ENCODE results near the gene GABBR2.

GABBR2 gene

DNA sequence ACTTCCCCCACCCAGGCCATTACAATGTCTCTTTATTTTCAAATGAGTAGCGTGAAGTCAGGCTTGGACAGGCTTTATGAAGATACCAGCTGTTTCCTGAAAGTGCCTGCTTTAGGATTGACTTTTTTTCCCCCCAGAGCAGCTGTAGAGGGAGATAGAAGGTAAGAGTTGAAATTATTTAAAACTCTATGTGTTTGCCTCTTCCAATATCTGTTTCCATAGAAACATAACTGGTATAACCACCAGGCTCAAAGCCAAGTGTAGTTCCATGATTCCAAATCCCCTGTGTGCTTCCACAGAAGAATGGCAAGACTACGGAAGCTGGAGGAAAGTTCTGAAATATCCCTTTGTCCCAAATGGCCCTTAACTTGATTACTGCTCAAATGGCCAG, 365.9 kb downstream of the GABBR2 start:
- DNase-seq (ENCODE audit: low spot score): no peak

DNA sequence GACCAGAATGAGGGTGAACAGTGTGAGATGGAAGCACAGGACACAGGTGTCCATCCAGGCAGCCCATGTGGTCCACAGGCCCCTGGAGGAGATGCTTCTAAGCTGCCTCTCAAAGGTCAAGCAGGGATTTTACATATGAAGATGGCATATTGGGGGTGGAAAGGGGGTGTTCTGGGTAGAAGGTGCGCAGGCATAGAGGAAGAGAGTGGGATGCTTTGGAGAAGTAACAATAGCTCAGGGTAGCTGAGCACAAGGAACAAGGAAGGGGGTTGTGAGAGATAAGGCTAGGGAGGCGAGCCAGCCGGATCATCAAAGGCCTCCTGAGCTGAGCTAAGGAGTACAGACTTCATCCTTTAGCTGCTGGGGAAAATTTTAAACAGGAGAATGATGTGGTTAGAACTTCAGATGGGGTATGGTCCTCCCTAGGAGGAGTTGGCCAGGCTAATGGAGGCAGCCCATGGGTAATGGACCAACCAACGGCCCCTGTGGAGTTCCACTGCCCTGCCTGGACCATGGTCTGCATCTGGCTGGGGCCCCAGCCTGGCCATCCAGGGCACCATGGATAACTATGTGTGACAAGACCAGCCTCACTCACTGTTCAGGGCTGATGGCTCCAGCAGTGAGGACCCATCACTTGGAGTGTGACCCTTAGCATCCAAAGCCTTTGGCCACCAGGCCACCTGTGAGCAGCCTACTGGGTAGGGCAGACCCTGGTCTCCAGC, 366.5 kb downstream of the GABBR2 start:
- DNase-seq (ENCODE audit: low spot score): no peak

DNA sequence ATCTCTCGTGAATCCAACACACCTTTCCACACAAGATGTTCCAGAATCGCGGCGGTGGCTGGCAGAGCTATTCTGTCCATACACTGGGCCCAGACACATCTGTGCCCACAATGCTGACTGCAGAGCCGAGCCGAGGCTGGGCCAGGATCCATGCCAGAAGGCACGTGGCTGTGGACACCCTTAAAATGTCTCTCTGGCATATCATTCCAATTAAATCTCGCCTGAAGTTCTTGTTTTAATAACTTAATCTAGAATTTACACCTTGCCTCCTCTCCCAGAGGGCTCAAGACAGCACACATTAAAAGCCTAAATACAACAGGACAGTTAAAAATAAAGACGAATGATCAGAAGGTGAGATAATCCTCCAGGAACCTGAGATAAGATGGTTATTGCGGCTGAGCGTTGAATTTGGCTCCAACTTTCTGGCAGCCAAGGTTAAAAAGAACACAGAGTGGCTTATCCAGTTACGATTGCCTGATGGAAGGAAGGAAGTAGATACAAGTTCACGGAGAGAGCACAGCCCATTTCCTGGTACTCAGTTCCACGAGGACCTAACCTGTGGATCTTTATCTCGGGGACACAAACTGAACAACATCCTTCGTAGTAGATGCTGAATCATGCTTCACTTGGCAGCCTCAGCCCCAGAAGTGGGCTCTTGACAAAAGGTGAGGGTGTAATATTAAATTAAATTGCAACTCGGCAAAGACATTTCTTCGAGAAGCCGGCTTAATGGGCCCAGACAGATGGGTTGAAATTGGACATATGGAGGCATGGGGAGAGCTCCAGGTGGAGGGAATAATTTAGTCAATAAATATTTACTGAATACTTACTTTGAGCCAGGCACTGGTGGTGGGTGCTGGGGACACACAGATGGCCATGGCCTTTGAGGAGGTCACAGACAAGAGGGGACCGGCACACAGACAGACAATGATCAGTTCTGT, 367.3 kb downstream of the GABBR2 start:
- no peak for DNase-seq (ENCODE audit: low spot score)

DNA sequence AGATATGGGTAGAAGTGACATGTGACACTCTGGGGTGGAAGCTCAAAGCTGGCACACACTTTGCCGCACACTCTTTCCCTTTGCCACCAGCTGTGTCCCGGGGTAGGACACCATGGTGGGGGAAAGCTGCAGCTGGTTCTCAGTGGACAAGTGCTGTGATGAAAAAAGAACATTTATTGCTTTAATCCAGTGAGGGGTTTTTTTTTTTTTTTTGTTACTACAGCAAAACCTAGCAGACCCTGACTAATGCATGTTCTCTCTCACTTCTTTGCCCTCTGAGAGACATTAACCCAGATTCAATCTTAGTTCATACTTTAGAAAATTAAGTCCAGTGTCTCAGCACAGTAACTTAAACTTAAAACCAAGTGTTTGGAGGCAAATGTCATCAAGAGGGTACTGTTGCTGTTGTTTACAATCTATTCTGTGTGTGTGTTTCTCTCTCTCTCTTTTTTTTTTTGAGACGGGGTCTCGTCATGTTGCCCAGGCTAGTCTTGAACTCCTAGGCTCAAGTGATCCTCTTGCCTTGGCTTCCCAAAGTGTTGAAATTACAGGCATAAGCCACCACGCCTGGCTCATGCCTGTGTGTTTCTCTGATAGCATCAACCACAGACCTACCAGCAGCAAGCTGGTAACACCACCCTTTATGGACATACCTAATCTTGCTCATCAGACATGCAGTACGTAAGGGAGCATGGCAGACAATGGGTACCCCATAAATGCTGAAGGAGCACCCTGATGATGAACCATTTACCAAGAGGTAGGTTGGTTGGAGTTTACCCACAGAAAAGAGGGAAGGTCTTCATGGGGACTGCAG, 368.5 kb downstream of the GABBR2 start:
- no peak for DNase-seq (ENCODE audit: low spot score)

DNA sequence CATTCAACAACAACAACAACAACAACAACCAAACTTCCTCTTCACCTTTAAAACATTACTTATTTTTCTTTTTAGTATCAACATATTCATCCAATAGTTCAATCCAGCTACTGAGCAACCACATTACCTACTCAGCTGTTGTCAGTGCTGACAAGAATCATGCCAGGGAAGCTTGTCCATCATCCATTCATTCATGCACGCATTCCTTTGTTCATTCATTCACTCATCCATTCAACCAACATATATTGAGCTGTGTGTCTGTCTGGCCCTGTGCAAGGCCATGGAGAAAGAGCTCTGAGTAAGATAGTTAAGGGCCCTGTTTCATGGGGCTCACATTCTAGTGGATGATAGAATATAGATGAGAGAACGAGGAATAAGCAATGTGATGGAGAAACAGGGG, 373.1 kb downstream of the GABBR2 start:
- no peak for DNase-seq (ENCODE audit: low spot score)

DNA sequence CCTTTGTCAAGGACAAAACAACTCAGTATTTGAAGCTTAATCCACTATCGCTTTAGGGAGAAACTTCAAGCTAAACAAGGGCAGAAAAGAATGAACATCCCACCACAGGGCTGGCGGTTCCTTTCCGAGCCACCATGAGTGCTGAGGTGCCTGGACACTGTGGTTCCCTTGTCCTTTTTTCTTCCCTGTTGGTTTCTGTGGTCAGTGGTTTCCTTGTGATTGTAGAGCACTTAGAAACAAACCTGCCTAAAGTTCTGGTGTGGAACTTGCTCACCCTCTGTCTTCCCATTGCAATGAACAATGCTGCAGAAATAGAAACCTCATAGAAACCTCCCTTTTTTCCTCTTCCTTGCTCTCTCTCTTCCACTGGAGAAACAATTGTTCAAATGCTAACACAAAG, 373.9 kb downstream of the GABBR2 start:
- no peak for DNase-seq (ENCODE audit: low spot score)

DNA sequence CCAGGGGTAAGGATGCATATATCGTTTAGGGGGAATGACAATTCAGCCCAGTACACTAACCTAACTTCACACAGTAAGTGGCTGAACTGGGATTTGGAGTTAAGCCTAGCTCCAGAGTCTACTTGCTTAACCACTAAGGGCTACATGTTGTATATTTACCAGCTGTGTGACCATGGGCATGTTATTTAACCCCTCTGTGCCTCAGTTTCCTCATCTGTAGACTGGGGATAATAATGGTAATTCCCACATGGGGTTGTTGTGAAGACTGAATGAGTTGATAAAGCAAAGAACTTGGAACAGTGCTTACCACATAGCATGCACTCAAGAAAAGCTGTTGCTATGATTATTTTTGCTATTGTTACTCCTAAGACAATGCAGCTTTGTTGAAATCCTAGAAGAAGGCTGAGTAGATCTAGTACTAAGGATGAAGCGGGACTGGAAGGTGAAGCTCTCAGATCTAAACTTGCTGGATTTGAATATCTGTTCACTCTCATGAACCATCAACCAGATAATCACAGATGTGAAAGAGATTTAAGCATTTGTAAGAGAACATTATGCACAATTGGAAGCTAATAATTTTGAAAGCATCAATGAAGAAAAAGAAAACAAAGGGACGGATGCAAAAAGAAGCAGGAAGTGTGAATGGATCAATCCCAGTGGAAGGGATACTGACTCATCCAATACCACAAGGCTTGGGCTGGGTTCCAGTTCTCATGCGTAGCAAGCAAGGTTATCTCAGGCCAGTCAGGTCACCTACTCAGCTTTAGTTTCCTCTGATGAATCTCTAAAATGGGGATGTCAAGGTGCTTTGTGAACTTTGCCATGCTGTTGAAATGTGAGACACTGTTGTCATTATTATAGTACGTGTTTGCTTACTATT, 374.8 kb downstream of the GABBR2 start:
- DNase-seq (ENCODE audit: low spot score): no peak

DNA sequence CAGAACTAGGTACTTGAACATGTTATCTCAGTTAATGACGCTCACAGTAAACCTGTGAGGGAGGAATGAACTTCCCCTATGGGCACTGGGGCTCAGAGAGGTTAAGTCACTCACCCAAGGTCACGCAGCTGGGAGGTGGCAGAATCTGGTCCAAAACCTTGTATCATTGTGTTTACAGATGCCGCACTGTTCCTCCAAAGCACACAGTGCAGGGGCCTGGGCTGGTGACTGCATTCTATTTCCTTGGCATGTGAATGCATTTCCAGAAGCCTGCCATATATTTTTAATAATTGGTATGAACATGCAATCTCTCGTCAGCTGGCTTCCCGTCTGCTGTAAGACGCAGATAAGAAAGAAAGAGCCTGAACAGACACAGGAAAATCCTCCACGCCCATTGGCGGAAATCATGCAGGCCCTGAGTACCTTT, 376.3 kb downstream of the GABBR2 start:
- no peak for DNase-seq (ENCODE audit: low spot score)

DNA sequence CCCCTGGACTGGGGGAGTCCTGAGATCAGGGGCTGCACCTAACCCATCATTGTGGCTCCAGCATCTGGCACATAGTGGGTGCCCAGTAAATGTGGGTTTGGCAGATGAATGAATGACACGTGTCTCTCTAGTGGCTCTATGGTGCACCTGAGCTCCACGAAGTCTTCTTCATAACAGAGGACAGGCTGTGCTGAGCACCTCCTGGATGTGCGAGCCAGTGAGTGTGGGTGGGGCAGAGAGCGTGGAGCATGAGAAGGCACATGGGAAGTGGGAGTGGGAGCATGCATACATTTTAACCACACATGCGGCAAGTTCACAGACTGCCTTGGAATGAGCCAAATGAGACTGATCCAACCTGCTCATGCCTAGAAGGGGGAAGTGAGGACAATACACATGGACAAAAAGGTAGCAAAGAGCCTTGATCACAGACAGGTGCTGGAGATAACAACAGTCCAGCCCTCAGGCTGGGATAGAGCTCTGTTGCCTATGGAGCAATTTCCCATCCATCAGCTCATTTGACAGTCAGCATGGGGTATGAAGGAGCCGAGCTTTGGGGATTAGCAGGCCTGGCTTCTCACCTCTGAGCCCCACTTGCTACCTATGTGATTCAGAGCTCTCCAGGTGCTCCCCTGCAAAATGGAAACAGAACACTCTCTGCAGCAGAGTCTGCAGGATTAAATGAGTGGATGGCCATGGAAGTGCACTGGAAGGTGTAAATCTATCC, 377.0 kb downstream of the GABBR2 start:
- no peak for DNase-seq (ENCODE audit: low spot score)

DNA sequence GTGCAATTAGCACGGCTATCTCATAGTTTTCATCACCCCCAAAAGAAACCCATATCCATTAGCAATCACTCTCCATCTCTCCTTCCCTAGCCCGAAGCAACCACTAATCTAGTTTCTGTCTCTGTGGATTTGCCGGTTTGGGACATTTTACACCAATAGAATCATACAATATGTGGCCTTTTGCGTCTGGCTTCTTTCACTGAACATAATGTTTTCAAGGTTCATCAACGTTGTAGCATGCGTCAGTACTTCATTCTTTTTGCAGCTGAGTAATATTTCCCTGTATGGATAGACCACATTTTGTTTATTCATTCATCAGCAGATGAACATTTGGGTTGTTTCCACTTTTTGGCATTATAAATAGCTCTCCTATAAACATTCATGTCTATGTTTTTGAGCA, 377.9 kb downstream of the GABBR2 start:
- no peak for DNase-seq (ENCODE audit: low spot score)

DNA sequence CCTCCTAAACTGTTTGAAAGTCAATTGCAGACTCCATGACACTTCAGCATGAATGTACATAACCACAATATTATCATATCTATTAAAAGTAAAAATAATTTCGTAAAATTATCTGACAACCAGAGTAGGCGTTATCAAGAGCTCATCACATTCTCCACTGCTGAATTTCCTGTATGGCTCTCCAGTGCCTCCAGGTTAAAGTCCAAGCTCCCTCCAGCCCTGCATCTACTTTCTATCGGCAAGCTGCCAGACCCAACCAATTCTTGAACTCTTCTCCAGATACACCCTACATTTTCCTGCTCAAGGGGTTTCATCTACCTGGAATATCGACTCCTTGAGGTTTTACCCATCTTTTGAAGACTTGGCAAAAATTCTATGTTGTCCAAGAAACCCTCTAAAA, 378.8 kb downstream of the GABBR2 start:
- DNase-seq (ENCODE audit: low spot score): no peak

DNA sequence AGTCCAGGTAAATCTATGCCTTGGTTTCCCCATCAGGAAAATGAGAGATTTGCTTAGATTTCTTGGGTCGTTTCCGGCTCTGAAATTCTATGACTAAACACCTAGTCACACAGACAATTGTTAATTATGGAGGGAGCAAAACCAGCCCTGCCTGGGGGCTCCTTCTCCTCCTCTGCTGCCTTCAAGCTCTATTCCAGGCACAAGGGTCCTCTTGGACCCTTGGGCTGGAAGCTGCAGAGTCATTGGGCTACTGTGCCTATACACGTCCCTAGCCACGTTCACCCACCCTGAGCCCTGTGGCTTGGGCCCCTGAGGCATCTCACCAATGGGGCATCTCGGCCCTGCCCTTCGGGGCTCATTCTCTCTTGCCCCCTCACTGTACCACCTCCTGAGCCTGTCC, 379.5 kb downstream of the GABBR2 start:
- DNase-seq (ENCODE audit: low spot score): no peak

DNA sequence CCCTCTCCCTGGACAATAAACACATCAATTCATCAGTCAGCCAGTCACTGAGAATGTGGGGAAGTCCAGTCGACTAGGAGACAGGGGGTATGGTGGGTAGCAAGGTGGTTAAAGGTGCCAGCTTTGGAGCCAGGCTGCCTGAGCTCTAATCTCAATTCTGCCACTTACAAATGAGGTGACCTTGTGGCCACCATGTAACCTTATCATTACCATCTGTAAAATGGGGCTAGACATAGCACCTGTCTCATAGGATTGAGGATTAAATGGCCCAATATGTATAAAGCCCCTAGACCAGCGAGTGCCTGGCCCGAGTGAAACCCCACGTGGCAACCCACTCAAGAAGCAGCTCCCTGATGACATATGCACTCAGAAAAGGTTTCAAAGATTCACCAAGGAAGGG, 380.0 kb downstream of the GABBR2 start:
- no peak for DNase-seq (ENCODE audit: low spot score)

DNA sequence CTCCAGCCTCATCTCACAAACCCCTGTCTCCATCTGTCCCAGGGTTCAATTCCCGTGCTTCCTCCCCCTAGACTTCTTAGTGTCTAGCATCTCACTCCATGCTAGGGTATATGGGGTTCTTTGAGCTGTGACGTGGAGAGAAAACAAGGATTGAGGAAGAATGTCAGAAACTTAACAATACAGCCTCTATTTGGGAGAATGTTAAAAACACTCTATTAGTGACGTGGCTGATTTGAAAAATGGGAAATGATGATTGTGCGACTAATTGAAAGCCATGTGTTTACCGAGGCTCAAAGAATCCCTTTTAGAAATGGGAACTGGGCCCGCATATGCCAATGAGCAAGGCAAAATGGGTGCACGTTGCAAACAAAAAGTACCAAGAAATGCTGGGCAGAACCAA, 380.6 kb downstream of the GABBR2 start:
- no peak for DNase-seq (ENCODE audit: low spot score)

DNA sequence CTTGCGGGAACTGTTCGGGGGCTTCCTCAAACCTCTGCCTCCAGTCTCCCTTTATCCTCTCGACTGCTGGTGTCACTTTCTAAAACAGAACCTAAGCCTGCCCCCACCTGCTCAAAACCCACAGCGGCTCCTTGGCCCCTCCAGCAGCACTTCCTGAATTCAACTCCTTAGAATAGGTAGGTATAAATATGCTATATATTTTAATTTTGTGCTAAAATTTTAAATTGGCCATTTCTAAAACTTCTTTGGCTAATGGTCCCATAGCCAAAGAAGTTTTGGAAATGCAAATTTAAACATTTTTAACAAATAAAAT, 381.5 kb downstream of the GABBR2 start:
- DNase-seq (ENCODE audit: low spot score): no peak

DNA sequence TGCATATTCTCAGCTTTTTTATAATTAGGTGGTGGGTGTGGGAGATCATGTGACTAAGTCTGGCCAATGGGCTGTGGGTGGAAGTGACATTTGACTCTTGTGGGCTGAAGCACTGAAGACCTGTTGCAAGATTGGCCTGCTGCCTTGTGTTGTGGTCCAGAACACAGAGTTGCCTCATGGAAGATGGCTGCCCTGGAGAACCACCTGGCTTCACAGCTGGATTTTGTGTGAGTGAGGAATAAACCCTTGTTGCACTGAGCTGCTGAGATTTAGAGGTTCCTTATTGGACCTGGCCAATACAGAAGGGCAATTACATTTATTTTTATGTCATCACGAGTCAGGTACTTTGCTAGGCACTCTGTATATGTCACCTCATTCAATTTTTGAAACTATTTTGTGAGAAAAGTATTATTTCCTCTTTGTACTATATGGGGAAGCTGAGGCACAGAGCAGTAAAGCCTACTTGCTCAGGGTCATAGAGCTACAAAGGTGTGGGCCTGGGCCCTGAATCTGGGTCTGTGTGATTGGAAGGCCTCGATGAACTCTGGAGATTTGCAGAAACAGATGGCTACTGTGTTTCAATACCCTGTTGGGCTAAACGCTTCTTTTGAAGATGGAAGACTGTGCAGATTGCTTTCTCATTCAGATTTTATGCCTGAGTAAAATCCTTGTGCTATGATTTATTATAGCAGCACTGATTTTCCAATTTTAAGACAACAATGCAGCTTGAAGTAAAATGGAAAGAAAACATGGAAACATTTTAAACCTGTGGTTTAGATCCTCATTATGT, 382.1 kb downstream of the GABBR2 start:
- DNase-seq (ENCODE audit: low spot score): no peak

DNA sequence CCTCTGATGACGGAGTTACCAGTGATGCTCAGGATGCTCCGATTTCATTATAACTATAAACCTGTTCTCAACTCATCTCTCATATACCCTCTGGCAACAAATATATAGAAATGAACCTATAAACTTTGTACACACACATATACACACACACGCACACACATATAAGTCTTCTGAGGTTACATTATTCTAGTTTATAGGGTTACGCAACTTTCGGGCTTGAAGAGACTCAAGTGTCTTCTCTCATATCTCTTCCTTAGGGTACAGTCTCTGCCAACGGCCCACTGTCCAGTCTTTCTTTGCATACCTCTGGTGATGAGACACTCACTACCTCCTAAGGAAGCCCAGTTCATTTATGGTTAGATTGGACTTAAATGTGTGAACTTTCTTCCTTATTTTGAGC, 383.9 kb downstream of the GABBR2 start:
- no peak for DNase-seq (ENCODE audit: low spot score)

DNA sequence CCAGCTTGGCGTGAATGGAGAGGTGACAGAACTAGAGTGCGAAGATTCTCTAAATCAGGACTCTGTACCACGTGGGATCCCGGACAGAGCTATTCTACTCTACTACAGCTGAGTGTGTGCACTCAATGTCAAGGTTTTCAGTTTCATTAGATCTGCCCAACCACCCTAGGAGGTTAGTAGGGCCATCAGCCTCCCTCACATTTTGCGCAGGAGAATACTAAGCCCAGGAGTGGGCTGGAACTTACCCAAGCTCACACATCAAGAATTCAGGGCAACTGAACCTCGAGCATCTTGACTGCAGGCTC, 385.0 kb downstream of the GABBR2 start:
- no peak for DNase-seq (ENCODE audit: low spot score)

DNA sequence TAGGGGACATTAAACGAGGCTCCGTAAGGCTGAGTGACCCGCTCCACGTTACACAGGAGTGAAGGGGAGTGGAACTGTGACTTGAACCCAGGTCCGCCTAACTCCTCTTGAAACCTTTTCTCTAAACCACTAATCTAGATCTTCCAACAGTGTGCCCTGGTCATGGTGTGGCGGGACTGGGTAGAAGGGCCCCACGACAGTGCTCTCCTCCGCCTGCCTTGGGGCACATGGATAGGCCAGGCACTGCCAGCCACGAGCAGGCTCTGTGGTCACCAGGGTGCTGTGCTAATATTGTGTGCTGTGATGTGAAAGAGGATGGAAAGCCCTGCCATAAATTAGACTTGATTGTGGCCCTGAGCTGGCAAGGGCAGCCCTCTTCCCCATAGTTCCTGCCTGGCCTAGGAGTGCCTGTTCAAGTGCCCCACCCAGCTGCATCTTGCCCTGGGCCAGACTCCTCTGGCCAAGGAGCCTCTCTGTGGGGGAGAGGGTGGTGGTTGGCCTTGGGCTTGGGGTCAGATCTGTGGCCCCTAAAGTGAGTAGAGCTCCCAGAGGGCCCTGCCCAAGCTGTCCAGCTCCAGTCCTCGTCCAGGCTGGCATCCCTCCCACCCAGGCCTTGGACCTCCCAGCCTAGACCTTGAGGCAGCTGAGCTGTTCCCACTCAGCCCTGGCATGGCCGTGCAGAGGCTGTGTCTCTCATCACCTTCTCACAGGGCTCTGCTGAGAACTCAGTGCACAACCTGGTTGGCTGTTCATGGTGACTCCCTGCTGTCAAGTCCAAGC, 385.5 kb downstream of the GABBR2 start:
- no peak for DNase-seq (ENCODE audit: low spot score)

DNA sequence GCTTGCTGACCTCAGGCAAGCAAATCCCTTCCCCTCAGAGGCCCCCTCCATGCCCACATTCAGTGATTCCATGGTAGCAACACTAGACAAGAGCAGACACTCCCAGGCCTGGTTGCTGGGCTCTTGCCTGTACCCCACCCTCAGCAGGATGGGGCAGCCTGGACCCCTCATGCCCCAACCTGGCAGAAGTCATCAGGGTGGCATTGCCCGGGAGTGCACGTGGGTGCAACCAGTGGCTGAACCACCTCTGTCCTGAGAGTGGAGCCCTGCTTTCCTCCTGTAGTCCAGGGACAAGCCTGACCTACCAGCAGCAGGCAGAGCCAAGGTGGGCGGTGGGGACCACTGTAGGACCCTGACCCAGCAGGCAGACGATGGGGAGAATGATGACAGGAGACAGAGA, 387.5 kb downstream of the GABBR2 start:
- no peak for DNase-seq (ENCODE audit: low spot score)

Data from left forelimb (tissue), 1 donor.